GM12878 (cell line): ENCODE data around the gene LTB4R2. TPM values are rescaled to one million over a fixed set of nuclear protein-coding genes. Genes with fewer than 3 reads are reported as not detected.
A peak's percentile ranks its signal among the peaks of the same experiment; 100 is the strongest.

ENCODE experiments used
- ATF7 ChIP-seq: fragments of 450-650 bp; IDR thresholded peaks from 2 replicates; pipeline ENCODE4 v1.6.1; 2016; ENCODE audit warnings: low read depth, mild to moderate bottlenecking
- BCL11A ChIP-seq: IDR thresholded peaks from 2 replicates; pipeline ENCODE4 v1.6.1; 2011; ENCODE audit warnings: low read depth, low read length
- CBX3 ChIP-seq: fragments of 200-600 bp; sonication (generic); IDR thresholded peaks from 2 replicates; pipeline ENCODE4 v1.6.1; 2016; ENCODE audit warnings: low read depth, borderline replicate concordance
- CREB1 ChIP-seq: IDR thresholded peaks from 2 replicates; pipeline ENCODE4 v1.6.1; 2012; ENCODE audit warnings: low read depth, mild to moderate bottlenecking, inconsistent platforms
- MTA2 ChIP-seq: fragments of 450-650 bp; IDR thresholded peaks from 2 replicates; pipeline ENCODE4 v1.6.1; 2016; ENCODE audit warnings: low read depth, mild to moderate bottlenecking, moderate library complexity
- MXI1 ChIP-seq: fragments of 150-350 bp; IDR thresholded peaks from 2 replicates; pipeline ENCODE4 v1.6.1; 2011; ENCODE audit warnings: low read depth, mild to moderate bottlenecking, inconsistent platforms, low read length, improper control_type of control experiment
- NR2C1 ChIP-seq: fragments of 450-650 bp; IDR thresholded peaks from 2 replicates; pipeline ENCODE4 v1.6.1; 2017; ENCODE audit warnings: antibody characterized with exemption, mild to moderate bottlenecking, moderate library complexity
- PBX3 ChIP-seq: IDR thresholded peaks from 2 replicates; pipeline ENCODE4 v1.6.1; 2011; ENCODE audit warnings: mild to moderate bottlenecking, low read depth, low read length, moderate library complexity; ENCODE audit not compliant: insufficient replicate concordance
- POLR2AphosphoS5 ChIP-seq: IDR thresholded peaks from 2 replicates; pipeline ENCODE4 v1.6.1; 2011; ENCODE audit warnings: mild to moderate bottlenecking, low read length, inconsistent platforms
- RUNX3 ChIP-seq: IDR thresholded peaks from 2 replicates; pipeline ENCODE4 v1.6.1; 2012; ENCODE audit warnings: low read length, inconsistent platforms
- SIN3A ChIP-seq: IDR thresholded peaks from 2 replicates; pipeline ENCODE4 v1.6.1; 2012; ENCODE audit warnings: low read depth, low read length, improper control_type of control experiment
- SUZ12 ChIP-seq: fragments of 200-600 bp; sonication (generic); IDR thresholded peaks from one replicate; pipeline ENCODE4 v1.6.1; 2018; ENCODE audit warnings: antibody characterized with exemption, mild to moderate bottlenecking; ENCODE audit not compliant: unreplicated experiment
- TAF1 ChIP-seq: IDR thresholded peaks from 2 replicates; pipeline ENCODE4 v1.6.1; 2011; ENCODE audit warnings: mild to moderate bottlenecking, low read depth, low read length, borderline replicate concordance
- TBL1XR1 ChIP-seq: IDR thresholded peaks from 2 replicates; pipeline ENCODE4 v1.6.1; 2012; ENCODE audit warnings: low read depth, low read length, improper control_type of control experiment
- USF1 ChIP-seq: IDR thresholded peaks from 2 replicates; pipeline ENCODE4 v1.6.1; 2011; ENCODE audit warnings: borderline replicate concordance, low read depth, mild to moderate bottlenecking, moderate library complexity, mixed read lengths, low read length; ENCODE audit not compliant: insufficient read depth; ENCODE audit errors: extremely low read length
- polyA plus RNA-seq, 11 experiments: library from polyadenylated mRNA; depleted of rRNA in 4 of 11; unstranded in 6 of 11; stranded (reverse) in 5 of 11; fragments of >200 nt; fragmentation: Nextera tagmentation in 4 of 11; fragmentation: Illumina TruSeq in 1 of 11; extraction: Ambion mirVana in 4 of 11; extraction: Trizol in 1 of 11; gene quantifications; 1 replicate in 1 of 11; 2 replicates in 10 of 11; pipeline versions ENCODE4 v1.2.1 to v1.2.3, GENCODE V29; 2011 to 2016; ENCODE audit warnings: inconsistent platforms in 2 of 11, missing spikeins in 2 of 11, low read depth in 1 of 11
- total RNA-seq, 4 experiments: library from RNA; depleted of rRNA in 3 of 4; stranded (reverse); fragments of >200 nt in 3 of 4; fragmentation: Illumina TruSeq in 1 of 4; extraction: Trizol in 1 of 4; gene quantifications; 2 replicates each; pipeline versions ENCODE4 v1.2.1 to v1.2.3, GENCODE V29; 2013 to 2021
- TF ChIP-seq, protein P1 (sequence below): fragments of 450-650 bp; IDR thresholded peaks from 2 replicates; pipeline ENCODE4 v1.6.1; 2017; ENCODE audit warnings: borderline replicate concordance
- TF ChIP-seq, protein P2 (sequence below): fragments of 450-650 bp; IDR thresholded peaks from 2 replicates; pipeline ENCODE4 v1.6.1; 2017; ENCODE audit warnings: mild to moderate bottlenecking, moderate library complexity
- TF ChIP-seq, protein P3 (sequence below): IDR thresholded peaks from 2 replicates; pipeline ENCODE4 v1.6.1; 2012; ENCODE audit warnings: low read depth, low read length, improper control_type of control experiment
- TF ChIP-seq, protein P4 (sequence below): fragments of 450-650 bp; conservative IDR thresholded peaks from 2 replicates; pipeline ENCODE4 v1.6.1; 2017; ENCODE audit warnings: mild to moderate bottlenecking, moderate library complexity

LTB4R2 gene
- total and polyA plus RNA-seq, 10 of the 15 experiments (the other 5 are each of a cell fraction or from before 2014, with no cell fraction given) = 0.06 to 16.0 (median 2.6) TPM

DNA sequence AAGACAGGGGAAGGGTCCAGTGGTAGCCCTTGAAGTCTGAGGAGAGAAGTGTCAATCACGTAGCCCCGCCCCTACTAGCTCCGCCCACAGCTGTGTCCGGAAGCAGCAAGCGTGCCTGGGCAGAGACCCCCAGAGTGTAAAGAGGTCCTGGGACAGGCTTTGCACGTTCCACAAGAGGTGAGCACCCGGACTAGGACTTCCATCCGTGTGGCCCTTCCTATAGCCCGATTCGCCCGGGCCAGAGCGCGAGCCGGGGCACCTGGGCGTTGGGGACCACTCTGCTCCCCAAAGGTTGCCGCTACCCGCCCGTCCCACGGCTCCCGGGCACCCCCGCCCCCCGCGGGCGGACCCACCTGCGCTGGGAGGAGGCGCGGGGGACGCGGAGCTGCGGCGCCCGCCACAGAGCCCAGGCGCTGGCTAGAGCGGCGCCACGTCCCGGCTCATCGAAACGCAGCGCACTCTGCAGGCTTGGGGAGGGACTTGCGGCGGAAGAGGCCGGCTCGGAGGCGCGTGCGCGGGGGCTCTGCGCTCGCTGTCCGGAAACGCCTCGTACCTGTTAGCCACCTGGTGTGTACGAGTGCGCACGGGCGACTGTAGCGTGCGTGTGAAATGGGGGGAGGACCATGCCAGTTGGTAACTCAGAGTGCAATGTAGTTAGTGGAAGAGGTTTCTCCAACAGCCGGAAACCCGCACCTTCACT lies 38.7 kb upstream of the LTB4R2 start, which contains the start of gene RABGGTA (continued):
- TF ChIP-seq, protein P1, sequence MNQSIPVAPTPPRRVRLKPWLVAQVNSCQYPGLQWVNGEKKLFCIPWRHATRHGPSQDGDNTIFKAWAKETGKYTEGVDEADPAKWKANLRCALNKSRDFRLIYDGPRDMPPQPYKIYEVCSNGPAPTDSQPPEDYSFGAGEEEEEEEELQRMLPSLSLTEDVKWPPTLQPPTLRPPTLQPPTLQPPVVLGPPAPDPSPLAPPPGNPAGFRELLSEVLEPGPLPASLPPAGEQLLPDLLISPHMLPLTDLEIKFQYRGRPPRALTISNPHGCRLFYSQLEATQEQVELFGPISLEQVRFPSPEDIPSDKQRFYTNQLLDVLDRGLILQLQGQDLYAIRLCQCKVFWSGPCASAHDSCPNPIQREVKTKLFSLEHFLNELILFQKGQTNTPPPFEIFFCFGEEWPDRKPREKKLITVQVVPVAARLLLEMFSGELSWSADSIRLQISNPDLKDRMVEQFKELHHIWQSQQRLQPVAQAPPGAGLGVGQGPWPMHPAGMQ = no peak
- TF ChIP-seq ATF7 = no peak; the same call in none of the 2 replicates
- TF ChIP-seq, protein P2, sequence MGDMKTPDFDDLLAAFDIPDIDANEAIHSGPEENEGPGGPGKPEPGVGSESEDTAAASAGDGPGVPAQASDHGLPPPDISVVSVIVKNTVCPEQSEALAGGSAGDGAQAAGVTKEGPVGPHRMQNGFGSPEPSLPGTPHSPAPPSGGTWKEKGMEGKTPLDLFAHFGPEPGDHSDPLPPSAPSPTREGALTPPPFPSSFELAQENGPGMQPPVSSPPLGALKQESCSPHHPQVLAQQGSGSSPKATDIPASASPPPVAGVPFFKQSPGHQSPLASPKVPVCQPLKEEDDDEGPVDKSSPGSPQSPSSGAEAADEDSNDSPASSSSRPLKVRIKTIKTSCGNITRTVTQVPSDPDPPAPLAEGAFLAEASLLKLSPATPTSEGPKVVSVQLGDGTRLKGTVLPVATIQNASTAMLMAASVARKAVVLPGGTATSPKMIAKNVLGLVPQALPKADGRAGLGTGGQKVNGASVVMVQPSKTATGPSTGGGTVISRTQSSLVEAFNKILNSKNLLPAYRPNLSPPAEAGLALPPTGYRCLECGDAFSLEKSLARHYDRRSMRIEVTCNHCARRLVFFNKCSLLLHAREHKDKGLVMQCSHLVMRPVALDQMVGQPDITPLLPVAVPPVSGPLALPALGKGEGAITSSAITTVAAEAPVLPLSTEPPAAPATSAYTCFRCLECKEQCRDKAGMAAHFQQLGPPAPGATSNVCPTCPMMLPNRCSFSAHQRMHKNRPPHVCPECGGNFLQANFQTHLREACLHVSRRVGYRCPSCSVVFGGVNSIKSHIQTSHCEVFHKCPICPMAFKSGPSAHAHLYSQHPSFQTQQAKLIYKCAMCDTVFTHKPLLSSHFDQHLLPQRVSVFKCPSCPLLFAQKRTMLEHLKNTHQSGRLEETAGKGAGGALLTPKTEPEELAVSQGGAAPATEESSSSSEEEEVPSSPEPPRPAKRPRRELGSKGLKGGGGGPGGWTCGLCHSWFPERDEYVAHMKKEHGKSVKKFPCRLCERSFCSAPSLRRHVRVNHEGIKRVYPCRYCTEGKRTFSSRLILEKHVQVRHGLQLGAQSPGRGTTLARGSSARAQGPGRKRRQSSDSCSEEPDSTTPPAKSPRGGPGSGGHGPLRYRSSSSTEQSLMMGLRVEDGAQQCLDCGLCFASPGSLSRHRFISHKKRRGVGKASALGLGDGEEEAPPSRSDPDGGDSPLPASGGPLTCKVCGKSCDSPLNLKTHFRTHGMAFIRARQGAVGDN = peak; percentile 98
- no peak for TF ChIP-seq USF1
- TF ChIP-seq MTA2 = peak; percentile 61; the same call in 1 of the 2 replicates
- TF ChIP-seq PBX3 = peak; percentile 94
- TF ChIP-seq BCL11A = peak; percentile 36; the same call in 1 of the 2 replicates
- TF ChIP-seq TBL1XR1 = no peak
- peak; percentile 72; the same call in 1 of the 2 replicates for TF ChIP-seq SIN3A
- TF ChIP-seq CBX3 = no peak
- TF ChIP-seq MXI1 = peak; percentile 86
- peak; percentile 68; the same call in 1 of the 2 replicates for TF ChIP-seq RUNX3
- TF ChIP-seq TAF1 = 0 out of 2 replicates have a peak, but pooled peaks have one; percentile 81
- TF ChIP-seq NR2C1 = peak; percentile 67
- TF ChIP-seq, protein P3, sequence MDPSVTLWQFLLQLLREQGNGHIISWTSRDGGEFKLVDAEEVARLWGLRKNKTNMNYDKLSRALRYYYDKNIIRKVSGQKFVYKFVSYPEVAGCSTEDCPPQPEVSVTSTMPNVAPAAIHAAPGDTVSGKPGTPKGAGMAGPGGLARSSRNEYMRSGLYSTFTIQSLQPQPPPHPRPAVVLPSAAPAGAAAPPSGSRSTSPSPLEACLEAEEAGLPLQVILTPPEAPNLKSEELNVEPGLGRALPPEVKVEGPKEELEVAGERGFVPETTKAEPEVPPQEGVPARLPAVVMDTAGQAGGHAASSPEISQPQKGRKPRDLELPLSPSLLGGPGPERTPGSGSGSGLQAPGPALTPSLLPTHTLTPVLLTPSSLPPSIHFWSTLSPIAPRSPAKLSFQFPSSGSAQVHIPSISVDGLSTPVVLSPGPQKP = peak; percentile 84
- TF ChIP-seq, protein P4, sequence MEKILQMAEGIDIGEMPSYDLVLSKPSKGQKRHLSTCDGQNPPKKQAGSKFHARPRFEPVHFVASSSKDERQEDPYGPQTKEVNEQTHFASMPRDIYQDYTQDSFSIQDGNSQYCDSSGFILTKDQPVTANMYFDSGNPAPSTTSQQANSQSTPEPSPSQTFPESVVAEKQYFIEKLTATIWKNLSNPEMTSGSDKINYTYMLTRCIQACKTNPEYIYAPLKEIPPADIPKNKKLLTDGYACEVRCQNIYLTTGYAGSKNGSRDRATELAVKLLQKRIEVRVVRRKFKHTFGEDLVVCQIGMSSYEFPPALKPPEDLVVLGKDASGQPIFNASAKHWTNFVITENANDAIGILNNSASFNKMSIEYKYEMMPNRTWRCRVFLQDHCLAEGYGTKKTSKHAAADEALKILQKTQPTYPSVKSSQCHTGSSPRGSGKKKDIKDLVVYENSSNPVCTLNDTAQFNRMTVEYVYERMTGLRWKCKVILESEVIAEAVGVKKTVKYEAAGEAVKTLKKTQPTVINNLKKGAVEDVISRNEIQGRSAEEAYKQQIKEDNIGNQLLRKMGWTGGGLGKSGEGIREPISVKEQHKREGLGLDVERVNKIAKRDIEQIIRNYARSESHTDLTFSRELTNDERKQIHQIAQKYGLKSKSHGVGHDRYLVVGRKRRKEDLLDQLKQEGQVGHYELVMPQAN = peak; percentile 85
- peak; percentile 61; the same call in 1 of the 2 replicates for TF ChIP-seq CREB1
- no peak for TF ChIP-seq SUZ12
- peak; percentile 87 for TF ChIP-seq POLR2AphosphoS5
